Measurements from ENCODE around the gene MAP2K6.

The MAP2K6 gene

DNA sequence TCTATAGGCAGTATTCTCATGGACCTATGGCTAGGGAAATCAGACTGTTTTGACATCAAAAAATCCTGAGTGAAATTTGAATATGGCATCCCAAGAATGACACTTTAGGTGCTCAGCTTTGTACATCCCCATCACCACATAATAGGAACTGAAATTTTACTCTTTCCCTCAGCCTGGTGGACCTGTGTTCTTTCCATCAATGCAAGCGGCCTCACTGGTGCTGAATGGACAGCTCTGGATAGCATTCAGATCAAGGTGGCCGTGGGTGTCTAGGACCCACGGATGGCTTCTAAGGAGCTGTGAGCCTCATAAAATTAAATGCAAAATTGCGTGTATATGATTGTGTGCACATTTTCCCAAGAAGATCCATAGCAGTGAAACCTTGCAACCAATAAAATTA, 152.6 kb downstream of the MAP2K6 start:
- ChIA-PET CTCF (no interaction called here), POLR2A (no interaction called here)
- TF ChIP-seq ELF4 (IDR thresholded peaks at IDR 0.05), result no peak
- TF ChIP-seq NFRKB (IDR thresholded peaks at IDR 0.05), result no peak
- TF ChIP-seq FOXK2 (IDR thresholded peaks at IDR 0.05), result no peak
- no peak for TF ChIP-seq ARNT (IDR thresholded peaks at IDR 0.05)
- TF ChIP-seq, protein P1, sequence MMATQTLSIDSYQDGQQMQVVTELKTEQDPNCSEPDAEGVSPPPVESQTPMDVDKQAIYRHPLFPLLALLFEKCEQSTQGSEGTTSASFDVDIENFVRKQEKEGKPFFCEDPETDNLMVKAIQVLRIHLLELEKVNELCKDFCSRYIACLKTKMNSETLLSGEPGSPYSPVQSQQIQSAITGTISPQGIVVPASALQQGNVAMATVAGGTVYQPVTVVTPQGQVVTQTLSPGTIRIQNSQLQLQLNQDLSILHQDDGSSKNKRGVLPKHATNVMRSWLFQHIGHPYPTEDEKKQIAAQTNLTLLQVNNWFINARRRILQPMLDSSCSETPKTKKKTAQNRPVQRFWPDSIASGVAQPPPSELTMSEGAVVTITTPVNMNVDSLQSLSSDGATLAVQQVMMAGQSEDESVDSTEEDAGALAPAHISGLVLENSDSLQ (IDR thresholded peaks at IDR 0.05), result no peak
- TF ChIP-seq HDGF (IDR thresholded peaks at IDR 0.05; ENCODE audit: borderline replicate concordance), result no peak
- DNase-seq (ENCODE audit: extremely low spot score), result no peak

DNA sequence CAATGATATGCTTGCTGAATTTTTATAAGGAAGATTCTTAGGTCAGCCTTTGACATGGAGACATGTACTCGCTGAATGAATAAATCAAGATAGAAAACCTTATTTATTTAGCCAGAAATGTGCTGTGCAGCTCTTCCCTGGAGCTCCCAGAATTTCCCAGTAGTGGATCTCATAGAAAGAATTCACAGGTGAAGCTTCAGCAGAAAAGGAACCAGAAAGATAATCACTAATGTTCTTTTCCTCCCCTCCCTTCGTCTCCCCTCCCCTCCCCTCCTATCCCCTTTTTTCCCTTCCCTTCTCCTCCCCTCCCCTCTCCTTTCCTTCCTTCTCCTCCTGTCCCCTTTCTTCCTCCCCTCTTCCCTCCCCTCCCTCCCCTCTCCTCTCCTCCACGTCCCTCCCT, 158.2 kb downstream of the MAP2K6 start:
- no peak for TF ChIP-seq FOXM1 (IDR thresholded peaks at IDR 0.05; ENCODE audit: borderline replicate concordance)
- no peak for TF ChIP-seq FOXK2 (IDR thresholded peaks at IDR 0.05)
- TF ChIP-seq SP1 (IDR thresholded peaks at IDR 0.05), result no peak
- TF ChIP-seq ARNT (IDR thresholded peaks at IDR 0.05), result no peak
- TF ChIP-seq NFRKB (IDR thresholded peaks at IDR 0.05), result no peak
- no peak for TF ChIP-seq L3MBTL2 (conservative IDR thresholded peaks at IDR 0.05)
- TF ChIP-seq ELF4 (IDR thresholded peaks at IDR 0.05), result no peak
- no peak for TF ChIP-seq TARDBP (IDR thresholded peaks at IDR 0.05)
- TF ChIP-seq CTBP1 (IDR thresholded peaks at IDR 0.05; ENCODE audit: borderline replicate concordance), result no peak
- no peak for TF ChIP-seq FOXA1 (IDR thresholded peaks at IDR 0.05)
- TF ChIP-seq BHLHE40 (IDR thresholded peaks at IDR 0.05; ENCODE audit: borderline replicate concordance), result no peak
- no peak for TF ChIP-seq SUZ12 (IDR thresholded peaks at IDR 0.05)
- DNase-seq (ENCODE audit: extremely low spot score), result no peak
- ChIA-PET POLR2A (no interaction called here), CTCF (no interaction called here)

DNA sequence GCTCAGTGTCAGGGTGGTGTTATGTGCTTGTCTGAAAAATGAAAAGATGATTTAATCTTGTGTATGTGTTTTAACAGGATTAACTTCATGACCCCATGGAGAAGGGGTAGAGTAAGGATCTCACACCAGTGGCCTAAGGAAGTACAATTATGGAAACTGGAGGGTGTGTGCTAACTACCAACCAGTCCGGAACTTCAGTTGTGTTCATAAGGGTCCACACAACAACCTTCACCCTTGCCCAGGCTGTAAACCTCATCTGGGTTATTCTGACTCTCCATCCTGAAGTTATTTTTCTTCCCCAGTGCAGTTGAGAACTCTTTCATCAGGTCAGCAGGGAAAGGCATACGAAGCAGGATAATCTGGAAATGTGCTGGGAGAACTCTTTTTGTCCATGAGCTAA, 158.9 kb downstream of the MAP2K6 start:
- TF ChIP-seq CTBP1 (IDR thresholded peaks at IDR 0.05; ENCODE audit: borderline replicate concordance), result no peak
- TF ChIP-seq NFRKB (IDR thresholded peaks at IDR 0.05), result no peak
- TF ChIP-seq SUZ12 (IDR thresholded peaks at IDR 0.05), result no peak
- TF ChIP-seq ARNT (IDR thresholded peaks at IDR 0.05), result no peak
- no peak for TF ChIP-seq ELF4 (IDR thresholded peaks at IDR 0.05)
- no peak for TF ChIP-seq SP1 (IDR thresholded peaks at IDR 0.05)
- TF ChIP-seq ZNF384 (IDR thresholded peaks at IDR 0.05), result no peak
- no peak for TF ChIP-seq FOXM1 (IDR thresholded peaks at IDR 0.05; ENCODE audit: borderline replicate concordance)
- no peak for TF ChIP-seq LEF1 (IDR thresholded peaks at IDR 0.05; ENCODE audit: borderline replicate concordance)
- TF ChIP-seq, protein P1 (IDR thresholded peaks at IDR 0.05), result no peak
- ChIA-PET CTCF (no interaction called here), POLR2A (no interaction called here)
- DNase-seq (ENCODE audit: extremely low spot score), result no peak

DNA sequence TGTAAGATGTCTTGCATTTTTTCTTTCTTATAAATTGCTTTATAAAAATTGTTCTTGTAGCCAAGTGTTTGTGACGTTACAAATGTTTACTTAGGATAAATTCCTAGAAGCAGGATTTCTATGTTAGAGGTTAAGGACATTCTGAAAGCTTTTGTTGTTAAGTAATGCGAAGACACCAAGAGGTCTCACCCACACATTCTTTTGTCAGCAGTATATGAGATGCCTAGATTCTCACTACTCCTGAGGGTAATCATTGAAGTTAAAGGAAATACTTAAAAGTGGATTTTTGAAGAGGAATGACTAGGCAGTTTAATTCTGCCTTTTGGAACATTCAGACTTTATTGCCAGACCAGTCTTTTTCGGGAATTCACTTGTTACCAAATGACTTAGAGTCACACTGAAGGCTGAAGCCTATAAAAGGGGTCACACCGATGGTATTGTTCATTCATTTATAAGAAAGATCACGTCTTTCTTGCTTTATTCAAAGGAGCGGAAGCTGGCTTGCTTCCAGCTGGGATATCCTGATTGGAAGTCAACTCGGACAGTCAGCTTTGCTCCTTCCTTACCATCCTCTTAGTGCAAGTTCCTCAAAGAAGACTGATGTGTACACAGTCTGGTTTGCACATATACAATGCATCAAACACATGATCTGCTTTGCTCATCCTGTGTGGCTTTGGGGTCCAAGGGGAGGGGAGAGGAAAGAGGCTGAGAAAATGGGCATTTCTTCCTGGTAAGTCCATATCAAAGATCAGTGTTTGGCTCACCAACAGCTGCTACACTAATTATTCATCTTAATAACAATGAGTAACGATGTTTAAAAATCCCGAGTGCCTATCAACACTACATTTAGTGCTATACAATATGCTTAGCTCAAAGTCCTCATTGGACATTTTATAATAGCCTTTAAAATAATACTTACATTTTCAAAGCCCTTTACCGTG, 160.0 kb downstream of the MAP2K6 start:
- CTCF ChIA-PET, result no interaction called here
- no peak for DNase-seq (ENCODE audit: extremely low spot score)
- TF ChIP-seq BHLHE40 (IDR thresholded peaks at IDR 0.05; ENCODE audit: borderline replicate concordance) (no peak), SP1 (IDR thresholded peaks at IDR 0.05) (no peak), FOXK2 (IDR thresholded peaks at IDR 0.05) (no peak), HDGF (IDR thresholded peaks at IDR 0.05; ENCODE audit: borderline replicate concordance) (no peak), FOXA1 (IDR thresholded peaks at IDR 0.05) (no peak), CTBP1 (IDR thresholded peaks at IDR 0.05; ENCODE audit: borderline replicate concordance) (no peak), LEF1 (IDR thresholded peaks at IDR 0.05; ENCODE audit: borderline replicate concordance) (no peak)
- TF ChIP-seq, protein P1 (IDR thresholded peaks at IDR 0.05), result no peak
- POLR2A ChIA-PET, result no interaction called here

DNA sequence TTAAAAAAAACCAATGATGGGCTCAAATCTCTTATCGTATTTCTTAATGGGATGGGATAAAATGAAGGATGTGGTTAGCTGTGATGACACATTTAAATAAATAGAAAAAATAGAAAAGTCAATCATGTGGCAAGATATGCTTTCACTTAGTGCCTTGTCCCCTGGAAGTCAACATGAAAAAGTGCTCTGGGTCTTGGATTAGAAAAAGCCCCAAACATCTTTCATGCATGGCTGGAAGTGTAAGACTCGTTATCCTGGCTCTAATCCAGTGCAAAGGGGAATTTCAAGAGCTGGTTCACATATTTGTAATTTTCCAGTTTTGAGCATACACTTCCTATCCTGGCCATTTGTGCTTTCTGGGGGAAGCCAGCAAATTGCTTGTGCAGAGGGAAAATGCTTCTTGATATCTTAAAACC, 160.9 kb downstream of the MAP2K6 start:
- TF ChIP-seq ZNF384 (IDR thresholded peaks at IDR 0.05) (no peak), LEF1 (IDR thresholded peaks at IDR 0.05; ENCODE audit: borderline replicate concordance) (no peak), FOXA1 (IDR thresholded peaks at IDR 0.05) (no peak), NFRKB (IDR thresholded peaks at IDR 0.05) (no peak), FOXM1 (IDR thresholded peaks at IDR 0.05; ENCODE audit: borderline replicate concordance) (no peak), L3MBTL2 (conservative IDR thresholded peaks at IDR 0.05) (no peak), ELF4 (IDR thresholded peaks at IDR 0.05) (no peak), TARDBP (IDR thresholded peaks at IDR 0.05) (no peak), BHLHE40 (IDR thresholded peaks at IDR 0.05; ENCODE audit: borderline replicate concordance) (no peak), HDGF (IDR thresholded peaks at IDR 0.05; ENCODE audit: borderline replicate concordance) (no peak), SP1 (IDR thresholded peaks at IDR 0.05) (no peak), CTBP1 (IDR thresholded peaks at IDR 0.05; ENCODE audit: borderline replicate concordance) (no peak), SUZ12 (IDR thresholded peaks at IDR 0.05) (no peak), FOXK2 (IDR thresholded peaks at IDR 0.05) (no peak)
- CTCF ChIA-PET, result no interaction called here
- no peak for DNase-seq (ENCODE audit: extremely low spot score)

DNA sequence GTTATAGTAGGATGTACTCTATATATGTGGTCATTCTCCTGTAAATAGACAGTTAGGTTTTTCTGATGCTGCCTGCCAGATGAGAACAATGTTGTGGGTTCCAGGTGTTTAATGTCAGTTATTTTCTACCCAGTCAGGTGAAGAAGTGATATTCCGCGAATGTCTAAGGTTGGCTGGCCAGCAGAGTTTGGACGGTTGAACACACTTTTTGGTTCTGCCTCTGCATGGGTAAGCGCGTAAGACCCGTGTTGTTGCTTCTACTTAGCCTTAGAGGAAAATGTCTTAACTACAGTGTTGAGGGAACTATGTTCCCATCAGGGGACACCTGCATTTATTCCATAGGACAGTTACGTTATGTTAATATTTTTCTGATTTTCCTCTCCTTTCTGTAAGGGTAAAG, 162.6 kb downstream of the MAP2K6 start:
- ChIA-PET CTCF (interaction anchor here (0.6 to 1.5 kb wide), 2 partner anchors 28 to 30 kb away, joined by 3 to 5 read pairs; no protein-coding TSS in a partner anchor), POLR2A (no interaction called here)
- no peak for DNase-seq (ENCODE audit: extremely low spot score)
- TF ChIP-seq TARDBP (IDR thresholded peaks at IDR 0.05), result no peak
- no peak for TF ChIP-seq L3MBTL2 (conservative IDR thresholded peaks at IDR 0.05)
- no peak for TF ChIP-seq BHLHE40 (IDR thresholded peaks at IDR 0.05; ENCODE audit: borderline replicate concordance)

More for the DNA sequence above, 160.9 kb downstream of the MAP2K6 start:
- POLR2A ChIA-PET, result no interaction called here
